Measurements from ENCODE around the gene SLU7. TPM values are rescaled to one million over a fixed set of nuclear protein-coding genes. Genes with fewer than 3 reads are reported as not detected.
"Not testable (repeated sequence)": the region's sequence is repeated elsewhere in the genome, so short reads cannot be mapped to it uniquely, and the experiment has no call there.

Gene SLU7
- polyA plus RNA-seq, 2 donors: 22.8 to 23.9 TPM

- Histone ChIP-seq H3K4me1 (ENCODE audit: control insufficient read depth in 2 of 2, insufficient read depth in 2 of 2, low read length in 1 of 2) (peaks cover 0 to 4% of the 10 kb centered on the region in 2 donors), H3K4me3 (ENCODE audit: low read depth in 1 of 2, low read length in 2 of 2) (peak overlapping the region; percentile 35 to 44), H3K9me3 (ENCODE audit: control insufficient read depth in 2 of 2, insufficient read depth in 1 of 2, low read depth in 1 of 2, low read length in 1 of 2) (no peaks in the 10 kb centered on the region), H3K27ac (ENCODE audit: low read depth in 2 of 2, low read length in 1 of 2) (peak overlapping the region in 1 of 2 donors; percentile 41), H3K36me3 (ENCODE audit: control insufficient read depth in 2 of 2, insufficient read depth in 2 of 2, low read length in 1 of 2) (no peaks in the 10 kb centered on the region), H3K27me3 (ENCODE audit: control insufficient read depth in 1 of 2, insufficient read depth in 2 of 2, low read length in 2 of 2) (no peaks in the 10 kb centered on the region)
- 1% methylated on average over 11 of the region's 11 CpGs for WGBS, 2 donors
These were observed 20.3 kb upstream of the SLU7 start for GRCh38 chr5:160439205-160439600.

- 4 to 5% methylated on average over 18 of the region's 18 CpGs for WGBS, 2 donors
- peak overlapping the region in 1 of 2 donors; percentile 41 for H3K27ac ChIP-seq (ENCODE audit: low read depth in 2 of 2, low read length in 1 of 2)
- no peaks in the 10 kb centered on the region for H3K36me3 ChIP-seq (ENCODE audit: control insufficient read depth in 2 of 2, insufficient read depth in 2 of 2, low read length in 1 of 2)
- H3K27me3 ChIP-seq (ENCODE audit: control insufficient read depth in 1 of 2, insufficient read depth in 2 of 2, low read length in 2 of 2): no peaks in the 10 kb centered on the region
- peak overlapping the region in 1 of 2 donors; percentile 44 for H3K4me3 ChIP-seq (ENCODE audit: low read depth in 1 of 2, low read length in 2 of 2)
- H3K9me3 ChIP-seq (ENCODE audit: control insufficient read depth in 2 of 2, insufficient read depth in 1 of 2, low read depth in 1 of 2, low read length in 1 of 2): no peaks in the 10 kb centered on the region
- peaks cover 1 to 4% of the 10 kb centered on the region in 2 donors for H3K4me1 ChIP-seq (ENCODE audit: control insufficient read depth in 2 of 2, insufficient read depth in 2 of 2, low read length in 1 of 2)
These were observed 19.7 kb upstream of the SLU7 start for GRCh38 chr5:160438316-160439204.

GRCh38 chr5:160437271-160437670 lies 18.4 kb upstream of the SLU7 start:
- H3K4me3 ChIP-seq (ENCODE audit: low read depth in 1 of 2, low read length in 2 of 2): no peak overlapping the region
- H3K27me3 ChIP-seq (ENCODE audit: control insufficient read depth in 1 of 2, insufficient read depth in 2 of 2, low read length in 2 of 2): no peaks in the 10 kb centered on the region
- no peaks in the 10 kb centered on the region for H3K36me3 ChIP-seq (ENCODE audit: control insufficient read depth in 2 of 2, insufficient read depth in 2 of 2, low read length in 1 of 2)
- H3K27ac ChIP-seq (ENCODE audit: low read depth in 2 of 2, low read length in 1 of 2): no peak overlapping the region
- H3K9me3 ChIP-seq (ENCODE audit: control insufficient read depth in 2 of 2, insufficient read depth in 1 of 2, low read depth in 1 of 2, low read length in 1 of 2): no peaks in the 10 kb centered on the region
- peaks cover 5 to 7% of the 10 kb centered on the region in 2 donors for H3K4me1 ChIP-seq (ENCODE audit: control insufficient read depth in 2 of 2, insufficient read depth in 2 of 2, low read length in 1 of 2)

DNA sequence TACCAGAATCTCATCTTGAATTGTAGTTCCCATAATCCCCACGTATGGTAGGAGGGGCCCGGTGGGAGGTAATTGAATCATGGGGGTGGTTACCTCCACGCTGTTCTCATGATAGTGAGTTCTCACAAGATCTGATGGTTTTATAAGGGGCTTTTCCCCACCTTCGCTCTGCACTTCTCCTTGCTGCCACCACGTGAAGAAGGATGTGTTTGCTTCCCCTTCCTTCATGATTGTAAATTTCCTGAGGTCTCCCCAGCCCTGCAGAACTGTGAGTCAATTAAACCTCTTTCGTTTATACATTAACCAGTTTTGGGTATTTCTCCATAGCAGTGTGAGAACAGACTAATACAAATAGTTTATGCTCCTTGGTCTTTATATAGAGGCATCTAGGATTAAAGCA lies 17.8 kb upstream of the SLU7 start:
- not testable (repeated sequence) for H3K9me3 ChIP-seq (ENCODE audit: control insufficient read depth in 2 of 2, insufficient read depth in 1 of 2, low read depth in 1 of 2, low read length in 1 of 2); H3K4me1 ChIP-seq (ENCODE audit: control insufficient read depth in 2 of 2, insufficient read depth in 2 of 2, low read length in 1 of 2); H3K36me3 ChIP-seq (ENCODE audit: control insufficient read depth in 2 of 2, insufficient read depth in 2 of 2, low read length in 1 of 2); H3K4me3 ChIP-seq (ENCODE audit: low read depth in 1 of 2, low read length in 2 of 2); H3K27ac ChIP-seq (ENCODE audit: low read depth in 2 of 2, low read length in 1 of 2); H3K27me3 ChIP-seq (ENCODE audit: control insufficient read depth in 1 of 2, insufficient read depth in 2 of 2, low read length in 2 of 2)
- 51 to 56% methylated on average over 6 of the region's 6 CpGs for WGBS, 2 donors

- Histone ChIP-seq H3K27me3 (ENCODE audit: control insufficient read depth in 1 of 2, insufficient read depth in 2 of 2, low read length in 2 of 2) (no peaks in the 10 kb centered on the region), H3K9me3 (ENCODE audit: control insufficient read depth in 2 of 2, insufficient read depth in 1 of 2, low read depth in 1 of 2, low read length in 1 of 2) (no peaks in the 10 kb centered on the region), H3K36me3 (ENCODE audit: control insufficient read depth in 2 of 2, insufficient read depth in 2 of 2, low read length in 1 of 2) (no peaks in the 10 kb centered on the region), H3K27ac (ENCODE audit: low read depth in 2 of 2, low read length in 1 of 2) (no peak overlapping the region), H3K4me1 (ENCODE audit: control insufficient read depth in 2 of 2, insufficient read depth in 2 of 2, low read length in 1 of 2) (peaks cover 5 to 7% of the 10 kb centered on the region in 2 donors), H3K4me3 (ENCODE audit: low read depth in 1 of 2, low read length in 2 of 2) (no peak overlapping the region)
- WGBS, 2 donors: 87 to 94% methylated on average over 4 of the region's 4 CpGs
These were observed 17.1 kb upstream of the SLU7 start for GRCh38 chr5:160436017-160436416.

DNA sequence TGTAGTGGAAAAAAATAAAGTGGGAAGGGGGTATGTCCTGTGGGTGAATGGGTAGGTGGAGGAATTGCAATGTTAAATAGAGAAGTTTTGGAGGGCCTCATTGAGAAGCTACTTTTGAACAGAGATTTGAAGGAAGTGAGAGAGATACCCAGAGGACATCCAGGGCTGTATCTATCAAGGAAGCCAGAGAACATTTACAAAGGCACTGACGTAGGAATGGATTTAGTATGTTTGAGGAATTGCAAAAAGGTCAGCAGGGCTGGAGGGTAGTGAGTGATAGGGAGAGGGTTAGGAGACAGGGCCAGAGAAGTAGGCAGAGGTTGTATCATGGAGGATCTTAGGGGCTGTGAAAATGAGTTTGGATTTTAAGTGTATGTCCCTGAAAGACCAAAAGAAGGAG lies 16.7 kb upstream of the SLU7 start:
- H3K4me1 ChIP-seq (ENCODE audit: control insufficient read depth in 2 of 2, insufficient read depth in 2 of 2, low read length in 1 of 2): peaks cover 5 to 7% of the 10 kb centered on the region in 2 donors
- no peaks in the 10 kb centered on the region for H3K36me3 ChIP-seq (ENCODE audit: control insufficient read depth in 2 of 2, insufficient read depth in 2 of 2, low read length in 1 of 2)
- no peak overlapping the region for H3K27ac ChIP-seq (ENCODE audit: low read depth in 2 of 2, low read length in 1 of 2)
- H3K9me3 ChIP-seq (ENCODE audit: control insufficient read depth in 2 of 2, insufficient read depth in 1 of 2, low read depth in 1 of 2, low read length in 1 of 2): no peaks in the 10 kb centered on the region
- no peaks in the 10 kb centered on the region for H3K27me3 ChIP-seq (ENCODE audit: control insufficient read depth in 1 of 2, insufficient read depth in 2 of 2, low read length in 2 of 2)
- H3K4me3 ChIP-seq (ENCODE audit: low read depth in 1 of 2, low read length in 2 of 2): no peak overlapping the region
- WGBS, 2 donors: 76 to 83% methylated on average over 1 of the region's 1 CpG

DNA sequence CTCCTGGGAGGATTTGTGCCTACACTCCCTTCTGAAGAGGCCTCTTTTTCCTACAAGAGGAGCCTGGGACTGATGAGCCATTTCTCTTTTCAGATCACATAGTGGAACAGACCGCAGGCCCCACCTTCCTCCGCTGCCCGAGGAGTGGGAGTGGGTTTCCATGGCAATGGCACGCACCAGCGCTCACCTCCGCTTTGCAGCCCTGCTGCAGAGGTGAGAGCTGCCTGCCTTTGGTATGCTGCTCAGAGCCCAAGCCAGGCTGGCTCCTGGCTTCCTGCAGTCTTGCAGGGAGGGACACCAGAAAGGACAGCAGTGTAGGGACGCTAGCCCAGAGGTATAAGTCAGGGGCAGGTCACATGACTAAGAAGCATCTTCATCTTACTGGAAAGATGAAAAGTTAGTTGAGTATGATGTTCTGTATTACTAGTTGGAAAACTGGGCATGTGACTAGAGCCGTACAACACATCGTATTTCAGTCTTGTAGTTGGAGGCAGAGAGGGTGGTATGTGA lies 15.2 kb upstream of the SLU7 start:
- no peak overlapping the region for H3K27ac ChIP-seq (ENCODE audit: low read depth in 2 of 2, low read length in 1 of 2)
- no peaks in the 10 kb centered on the region for H3K9me3 ChIP-seq (ENCODE audit: control insufficient read depth in 2 of 2, insufficient read depth in 1 of 2, low read depth in 1 of 2, low read length in 1 of 2)
- no peaks in the 10 kb centered on the region for H3K36me3 ChIP-seq (ENCODE audit: control insufficient read depth in 2 of 2, insufficient read depth in 2 of 2, low read length in 1 of 2)
- H3K4me1 ChIP-seq (ENCODE audit: control insufficient read depth in 2 of 2, insufficient read depth in 2 of 2, low read length in 1 of 2): peaks cover 5 to 7% of the 10 kb centered on the region in 2 donors
- 47 to 53% methylated on average over 9 of the region's 9 CpGs for WGBS, 2 donors
- no peaks in the 10 kb centered on the region for H3K27me3 ChIP-seq (ENCODE audit: control insufficient read depth in 1 of 2, insufficient read depth in 2 of 2, low read length in 2 of 2)
- H3K4me3 ChIP-seq (ENCODE audit: low read depth in 1 of 2, low read length in 2 of 2): no peak overlapping the region

DNA sequence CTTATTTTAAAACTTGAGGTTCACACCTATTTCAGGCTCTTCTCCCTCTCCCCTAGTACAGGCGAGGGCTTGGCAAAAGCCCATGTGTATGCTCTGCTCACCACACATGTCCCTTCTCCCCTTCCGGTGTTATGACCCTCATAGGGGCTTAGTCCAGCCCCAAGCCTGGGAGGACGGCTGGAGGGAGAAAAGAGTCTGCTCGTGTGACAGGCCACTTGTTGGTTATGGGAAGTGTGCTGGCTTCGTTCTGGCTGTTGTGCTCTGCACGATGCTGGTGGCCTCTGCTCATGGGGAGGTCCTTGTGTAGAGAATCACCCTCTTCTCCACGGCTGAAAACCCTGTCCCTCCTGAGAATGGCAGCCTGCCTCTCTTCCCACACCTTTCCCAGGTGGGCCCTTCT lies 13.9 kb upstream of the SLU7 start:
- H3K4me3 ChIP-seq (ENCODE audit: low read depth in 1 of 2, low read length in 2 of 2): no peak overlapping the region
- H3K9me3 ChIP-seq (ENCODE audit: control insufficient read depth in 2 of 2, insufficient read depth in 1 of 2, low read depth in 1 of 2, low read length in 1 of 2): no peaks in the 10 kb centered on the region
- no peaks in the 10 kb centered on the region for H3K36me3 ChIP-seq (ENCODE audit: control insufficient read depth in 2 of 2, insufficient read depth in 2 of 2, low read length in 1 of 2)
- no peaks in the 10 kb centered on the region for H3K27me3 ChIP-seq (ENCODE audit: control insufficient read depth in 1 of 2, insufficient read depth in 2 of 2, low read length in 2 of 2)
- H3K27ac ChIP-seq (ENCODE audit: low read depth in 2 of 2, low read length in 1 of 2): no peak overlapping the region
- whole genome bisulfite sequencing, 2 donors: 88 to 93% methylated on average over 7 of the region's 7 CpGs
- peaks cover 2 to 7% of the 10 kb centered on the region in 2 donors for H3K4me1 ChIP-seq (ENCODE audit: control insufficient read depth in 2 of 2, insufficient read depth in 2 of 2, low read length in 1 of 2)

GRCh38 chr5:160432196-160432595 lies 13.3 kb upstream of the SLU7 start:
- Histone ChIP-seq H3K36me3 (ENCODE audit: control insufficient read depth in 2 of 2, insufficient read depth in 2 of 2, low read length in 1 of 2) (peaks cover 0 to 5% of the 10 kb centered on the region in 2 donors), H3K27me3 (ENCODE audit: control insufficient read depth in 1 of 2, insufficient read depth in 2 of 2, low read length in 2 of 2) (no peaks in the 10 kb centered on the region), H3K9me3 (ENCODE audit: control insufficient read depth in 2 of 2, insufficient read depth in 1 of 2, low read depth in 1 of 2, low read length in 1 of 2) (no peaks in the 10 kb centered on the region), H3K4me1 (ENCODE audit: control insufficient read depth in 2 of 2, insufficient read depth in 2 of 2, low read length in 1 of 2) (peaks cover 2 to 7% of the 10 kb centered on the region in 2 donors), H3K27ac (ENCODE audit: low read depth in 2 of 2, low read length in 1 of 2) (no peak overlapping the region), H3K4me3 (ENCODE audit: low read depth in 1 of 2, low read length in 2 of 2) (no peak overlapping the region)
- 93 to 94% methylated on average over 4 of the region's 4 CpGs for whole genome bisulfite sequencing, 2 donors

DNA sequence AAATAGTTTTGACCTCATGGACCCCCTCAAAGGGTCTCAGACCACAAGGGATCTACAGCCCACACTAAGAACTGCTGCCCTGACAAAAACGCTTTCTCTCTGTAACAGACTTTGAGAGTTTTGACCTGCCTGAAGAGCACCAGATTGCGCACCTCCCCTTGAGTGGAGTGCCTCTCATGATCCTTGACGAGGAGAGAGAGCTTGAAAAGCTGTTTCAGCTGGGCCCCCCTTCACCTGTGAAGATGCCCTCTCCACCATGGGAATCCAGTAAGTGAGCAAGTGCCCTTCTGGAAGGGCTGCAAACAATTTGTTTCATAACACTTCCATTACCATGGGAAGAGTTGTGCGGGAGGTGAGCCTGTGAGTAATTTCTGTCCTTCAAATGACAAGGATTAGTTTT lies 8.7 kb upstream of the SLU7 start:
- Histone ChIP-seq H3K9me3 (ENCODE audit: control insufficient read depth in 2 of 2, insufficient read depth in 1 of 2, low read depth in 1 of 2, low read length in 1 of 2) (no peaks in the 10 kb centered on the region), H3K4me3 (ENCODE audit: low read depth in 1 of 2, low read length in 2 of 2) (no peak overlapping the region), H3K27me3 (ENCODE audit: control insufficient read depth in 1 of 2, insufficient read depth in 2 of 2, low read length in 2 of 2) (no peaks in the 10 kb centered on the region), H3K36me3 (ENCODE audit: control insufficient read depth in 2 of 2, insufficient read depth in 2 of 2, low read length in 1 of 2) (peaks cover 0 to 5% of the 10 kb centered on the region in 2 donors), H3K27ac (ENCODE audit: low read depth in 2 of 2, low read length in 1 of 2) (no peak overlapping the region), H3K4me1 (ENCODE audit: control insufficient read depth in 2 of 2, insufficient read depth in 2 of 2, low read length in 1 of 2) (no peaks in the 10 kb centered on the region)
- 95 to 99% methylated on average over 4 of the region's 4 CpGs for WGBS, 2 donors
